Amniotic stem cell (primary cell): ENCODE results near the gene AOPEP.

ENCODE experiments used
- DNase-seq: peaks from one replicate; lab custom pipeline; 2025; lab: John Stamatoyannopoulos, UW

AOPEP gene

DNA sequence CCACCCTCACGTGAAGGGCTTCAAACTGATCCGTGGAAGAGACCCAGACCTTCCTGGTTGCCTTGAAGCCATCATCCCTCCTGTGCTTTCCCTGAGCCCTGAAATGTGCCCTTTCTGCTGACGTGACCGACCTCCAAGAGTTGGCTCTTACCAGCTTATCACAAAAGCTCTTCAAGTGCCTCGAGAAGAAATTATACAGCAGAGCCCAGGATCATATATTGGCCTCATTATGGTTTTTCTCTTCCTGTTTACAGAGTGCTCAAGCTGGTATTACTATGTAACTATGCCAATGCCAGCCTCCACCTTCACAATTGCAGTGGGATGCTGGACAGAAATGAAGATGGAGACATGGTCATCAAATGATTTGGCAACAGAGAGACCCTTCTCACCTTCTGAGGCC, 66.0 kb downstream of the AOPEP start:
- no peak for DNase-seq

DNA sequence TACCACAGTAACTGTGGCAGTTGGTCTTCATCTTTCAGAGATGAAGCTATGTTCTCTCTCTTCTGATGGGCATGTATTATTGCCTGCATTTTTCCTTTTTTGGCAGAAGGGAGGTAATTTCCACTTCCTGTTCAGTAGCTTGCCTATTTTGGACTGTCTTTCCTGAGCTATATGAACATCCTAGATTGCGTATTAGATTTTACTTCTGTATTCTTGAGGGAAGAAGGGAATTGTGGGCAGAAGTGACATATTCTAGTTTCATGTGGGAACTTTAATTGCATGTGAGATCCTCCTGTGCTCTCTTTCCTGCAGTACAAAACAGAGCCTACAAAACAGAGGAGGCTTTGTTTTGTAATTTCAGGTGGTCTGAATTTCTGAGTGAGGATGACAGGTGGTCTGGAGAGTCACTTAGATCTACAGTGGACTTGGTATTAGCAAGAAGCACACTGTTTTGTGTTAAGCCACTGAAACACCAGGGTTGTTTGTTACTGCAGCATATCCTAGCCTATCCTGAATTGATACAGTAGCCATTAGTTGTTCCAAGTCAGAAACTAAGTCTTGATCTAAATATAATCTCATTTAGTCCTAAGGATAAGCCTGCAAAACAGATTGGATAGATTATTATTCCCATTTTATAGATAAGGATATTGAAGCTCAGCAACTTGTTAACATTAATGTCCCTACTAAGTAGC, 68.1 kb downstream of the AOPEP start:
- DNase-seq = no peak

DNA sequence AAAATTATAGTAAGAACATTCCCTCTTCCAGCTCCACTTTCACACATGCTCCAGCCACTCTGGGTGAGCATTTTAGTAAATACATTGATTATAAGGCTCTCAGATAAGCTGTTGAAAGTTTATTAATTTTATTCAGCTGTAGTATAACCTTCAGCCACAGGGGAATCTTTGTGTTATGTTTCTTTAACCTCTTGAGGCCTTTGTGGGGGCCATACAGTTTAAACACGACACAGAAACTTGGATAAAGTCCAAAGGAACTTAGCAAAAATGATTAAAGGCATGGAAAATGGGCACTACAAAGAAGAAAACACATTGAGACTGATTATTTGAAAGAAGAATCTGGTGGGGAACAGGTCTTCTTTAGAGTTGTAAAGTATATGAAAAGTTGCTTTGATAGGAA, 70.2 kb downstream of the AOPEP start:
- no peak for DNase-seq

DNA sequence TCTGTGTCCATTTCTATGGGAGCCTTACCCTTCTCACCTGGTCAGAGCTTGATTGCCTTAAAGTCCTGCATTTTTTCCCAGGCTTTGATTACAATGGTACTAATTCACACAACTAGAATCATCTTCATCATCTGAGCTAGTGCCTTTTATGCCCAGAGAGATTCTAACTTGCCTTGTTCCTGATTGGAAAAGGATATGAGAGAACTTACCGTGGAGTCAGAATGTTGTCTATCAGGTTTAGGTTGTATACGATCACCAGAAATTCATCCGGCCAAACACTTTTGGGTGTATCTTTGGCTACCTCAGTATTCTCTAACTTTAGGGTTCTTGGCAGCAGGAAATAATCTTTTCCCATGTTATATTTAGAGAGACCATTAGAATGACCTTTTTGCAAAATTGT, 71.7 kb downstream of the AOPEP start:
- no peak for DNase-seq

DNA sequence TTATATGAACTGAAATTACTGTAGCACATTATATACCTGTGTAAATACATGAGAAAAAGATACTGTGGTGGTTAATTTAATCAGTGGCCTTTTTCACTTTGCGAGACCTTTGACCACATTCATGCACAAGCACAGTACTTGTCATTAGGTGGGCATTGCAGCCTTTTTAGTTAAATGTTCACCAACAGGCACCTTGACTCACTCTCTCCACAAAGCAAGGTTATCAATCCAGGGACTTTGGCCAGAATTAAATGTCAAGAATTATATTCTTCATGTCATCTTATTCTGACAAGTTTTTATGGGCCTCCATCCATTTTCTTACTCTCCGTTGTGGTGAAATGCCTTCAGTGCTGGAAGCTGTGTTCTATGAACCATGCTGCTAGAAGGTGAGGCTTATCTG, 72.2 kb downstream of the AOPEP start:
- DNase-seq = no peak

DNA sequence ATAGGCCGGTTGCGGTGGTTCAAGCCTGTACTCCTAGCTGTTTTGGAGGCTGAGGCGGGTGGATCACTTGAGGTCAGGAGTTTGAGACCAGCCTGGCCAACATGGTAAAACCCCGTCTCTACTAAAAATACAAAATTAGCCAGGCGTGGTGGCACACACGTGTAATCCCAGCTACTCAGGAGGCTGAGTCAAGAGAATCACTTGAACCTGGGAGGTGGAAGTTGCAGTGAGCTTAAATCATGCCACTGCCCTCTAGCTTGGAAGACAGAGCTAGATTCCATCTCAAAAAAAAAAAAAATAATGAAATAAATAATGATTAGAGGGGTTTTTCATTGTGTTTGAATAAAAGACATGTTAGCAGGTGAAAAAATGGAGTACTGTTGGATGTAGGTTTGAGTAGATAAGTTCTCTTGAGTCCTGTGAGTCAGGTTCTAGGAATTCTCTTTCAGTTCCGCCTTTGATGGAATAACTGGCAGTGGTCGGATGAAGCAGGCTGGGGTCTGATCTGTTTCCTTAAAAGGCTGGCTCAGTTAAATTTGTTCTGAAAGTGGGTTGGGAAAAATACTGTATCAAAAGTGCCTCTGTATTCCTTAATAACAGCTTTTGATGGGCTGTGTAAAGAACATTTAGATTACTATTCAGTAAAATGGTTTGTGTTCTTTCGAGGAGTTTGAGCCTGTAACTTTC, 73.2 kb downstream of the AOPEP start:
- no peak for DNase-seq

DNA sequence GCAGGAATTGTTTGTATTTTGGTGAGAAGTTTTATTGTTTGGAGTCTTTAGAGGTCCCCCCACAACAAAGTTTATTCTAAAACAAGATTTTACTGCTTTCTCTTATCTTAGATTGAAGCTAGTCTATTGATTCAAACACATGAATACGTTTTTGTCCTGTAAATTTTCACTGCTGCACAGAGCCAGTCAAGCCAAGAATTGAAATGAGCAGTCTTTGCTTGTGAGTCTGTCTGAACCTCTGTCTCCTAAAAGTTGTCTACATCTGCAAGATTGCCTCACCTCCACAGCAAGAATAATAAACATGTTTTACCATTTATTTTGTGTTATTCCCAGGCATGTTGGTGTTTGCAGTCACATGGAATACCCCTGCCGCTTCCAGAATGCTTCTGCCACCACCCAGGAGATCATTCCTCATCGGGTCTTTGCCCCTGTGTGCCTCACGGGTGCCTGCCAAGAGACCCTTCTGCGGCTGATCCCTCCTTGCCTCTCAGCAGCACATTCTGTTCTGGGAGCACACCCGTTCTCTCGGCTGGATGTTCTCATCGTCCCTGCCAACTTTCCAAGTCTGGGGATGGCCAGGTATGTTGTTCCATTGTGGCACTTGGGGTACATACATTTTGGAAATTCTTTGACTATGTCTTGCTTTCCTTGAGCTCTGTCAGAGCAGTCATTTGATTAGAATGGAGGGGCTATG, 74.1 kb downstream of the AOPEP start:
- DNase-seq = no peak

DNA sequence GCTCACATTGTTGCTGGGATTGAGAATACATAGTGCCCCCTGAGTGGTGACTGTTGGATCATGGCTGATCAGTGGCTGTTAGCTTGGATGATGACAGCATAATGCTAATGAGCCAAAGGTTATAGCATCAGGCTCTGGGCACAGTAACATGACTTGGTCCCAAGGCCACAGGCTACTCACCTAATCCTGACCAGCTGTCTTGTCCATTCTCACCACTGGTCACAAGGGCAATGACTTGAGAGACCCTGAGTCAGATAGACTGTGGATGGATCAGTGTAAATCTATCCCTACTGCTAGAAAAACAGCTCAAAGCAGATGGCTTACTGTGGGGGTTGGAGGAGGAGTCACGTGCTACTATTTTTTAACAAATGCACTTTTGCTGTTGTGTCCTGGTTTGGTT, 74.7 kb downstream of the AOPEP start:
- DNase-seq = no peak

DNA sequence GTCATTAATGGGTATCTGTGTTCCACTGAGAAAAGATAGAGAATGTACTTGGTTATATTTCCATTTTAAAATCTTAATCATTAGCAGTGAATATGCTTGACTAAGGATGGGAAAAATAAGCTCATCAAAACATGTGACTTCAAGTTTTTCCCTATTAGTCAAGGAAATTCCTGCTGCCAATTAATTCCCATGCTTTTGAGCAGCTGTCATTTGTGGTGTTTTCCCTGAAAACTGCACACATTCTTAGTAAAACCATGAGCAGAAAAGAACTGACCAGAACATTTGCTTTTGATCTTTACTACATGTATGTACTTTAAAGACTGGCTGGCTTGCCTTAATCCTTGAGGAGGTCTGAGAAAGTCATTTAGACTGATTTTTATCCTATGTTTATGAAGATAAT, 75.2 kb downstream of the AOPEP start:
- no peak for DNase-seq

DNA sequence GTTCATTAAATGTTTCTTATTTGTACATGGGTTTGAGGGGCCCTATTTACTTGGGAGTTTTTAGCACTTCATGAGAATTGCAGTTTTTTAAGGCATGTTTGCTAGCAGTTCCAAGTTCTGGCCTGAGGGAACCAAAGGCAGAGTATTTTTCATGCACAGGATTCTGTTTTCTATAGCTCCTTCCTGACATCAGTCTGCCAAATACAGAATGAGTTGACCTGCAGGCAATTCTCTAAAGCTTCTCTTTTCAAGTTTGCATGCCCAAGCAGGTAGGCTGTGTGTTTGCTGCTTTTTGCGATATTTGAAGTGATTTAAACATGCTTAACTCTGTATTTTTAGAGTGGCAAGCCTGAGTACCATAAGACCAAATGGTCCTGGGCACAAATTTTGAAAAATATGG, 75.8 kb downstream of the AOPEP start:
- no peak for DNase-seq

DNA sequence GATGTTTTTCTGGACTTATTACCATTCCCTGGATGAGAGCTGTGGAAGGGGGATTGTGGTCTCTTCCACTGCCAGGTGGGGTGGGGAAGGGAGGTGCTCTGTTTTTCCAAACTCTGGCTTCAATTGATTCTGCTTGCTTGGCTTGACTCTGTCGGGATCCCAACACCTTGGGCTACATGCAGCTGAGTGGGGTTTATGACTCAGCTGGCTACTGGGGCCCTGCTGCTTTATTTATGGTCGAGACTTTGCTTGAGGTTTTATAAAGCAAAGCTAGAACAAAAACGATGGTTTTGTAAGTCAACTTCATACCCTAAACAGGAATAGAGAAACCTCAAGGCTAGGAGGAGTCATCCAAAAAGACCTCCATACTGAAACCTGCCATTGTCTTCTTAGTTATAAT, 76.3 kb downstream of the AOPEP start:
- no peak for DNase-seq

DNA sequence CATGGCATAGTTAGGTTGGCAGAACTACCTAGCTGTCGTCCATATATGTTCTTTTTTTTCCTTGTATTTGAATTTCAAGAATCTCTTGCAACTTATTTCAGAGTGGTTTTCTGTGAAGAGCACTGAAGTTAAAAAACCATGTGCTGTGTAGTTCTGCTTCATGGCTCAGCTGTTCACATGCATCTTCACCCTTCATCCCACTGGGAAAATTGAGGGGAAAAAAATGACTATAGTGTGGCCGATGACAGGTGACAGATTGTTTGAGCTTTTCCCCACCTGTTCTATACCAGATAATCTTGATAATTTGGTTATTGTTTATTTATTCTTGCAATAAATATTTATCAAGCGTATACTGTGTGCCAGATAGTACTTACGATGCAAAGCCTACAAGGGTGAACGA, 77.8 kb downstream of the AOPEP start:
- DNase-seq = no peak

DNA sequence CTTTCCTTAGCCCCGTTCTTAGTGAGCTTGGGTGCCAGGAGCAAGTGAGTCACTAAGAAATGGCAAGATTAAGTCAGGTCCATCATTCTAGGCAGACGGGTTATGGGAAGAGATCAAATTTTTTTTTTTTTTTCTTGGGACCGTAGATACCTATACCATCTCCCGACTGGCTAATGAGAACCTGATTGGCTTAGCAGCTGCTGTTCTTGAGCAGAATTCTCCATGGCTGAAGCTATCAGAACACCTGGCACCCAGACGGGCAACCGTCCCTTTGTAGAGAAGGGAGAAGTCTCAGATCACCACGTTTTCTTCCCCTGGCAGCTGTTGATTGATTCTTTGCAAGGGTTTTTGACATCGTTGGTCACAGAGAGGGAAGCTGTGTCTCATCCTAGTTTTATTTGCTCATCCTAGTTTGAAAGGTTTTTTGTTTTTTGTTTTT, 78.6 kb downstream of the AOPEP start:
- no peak for DNase-seq

DNA sequence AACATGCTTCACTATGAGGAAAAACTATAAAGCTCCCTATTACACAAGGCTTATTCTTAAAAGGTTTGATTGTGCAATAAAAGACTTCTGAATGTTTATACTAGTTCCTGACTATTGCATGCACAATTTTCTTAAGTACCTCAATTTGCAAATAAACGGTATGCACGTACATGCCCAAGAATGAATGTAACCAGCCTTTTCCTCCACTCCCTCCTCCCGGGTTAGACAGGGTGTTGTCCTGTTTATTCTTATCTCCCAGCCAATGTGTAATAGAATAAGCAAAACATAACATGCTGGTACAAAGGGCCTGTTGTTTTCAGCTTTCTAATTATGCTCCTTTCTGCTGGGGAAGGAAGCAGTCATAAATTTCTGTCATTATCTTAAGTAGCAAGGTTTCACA, 79.1 kb downstream of the AOPEP start:
- no peak for DNase-seq

DNA sequence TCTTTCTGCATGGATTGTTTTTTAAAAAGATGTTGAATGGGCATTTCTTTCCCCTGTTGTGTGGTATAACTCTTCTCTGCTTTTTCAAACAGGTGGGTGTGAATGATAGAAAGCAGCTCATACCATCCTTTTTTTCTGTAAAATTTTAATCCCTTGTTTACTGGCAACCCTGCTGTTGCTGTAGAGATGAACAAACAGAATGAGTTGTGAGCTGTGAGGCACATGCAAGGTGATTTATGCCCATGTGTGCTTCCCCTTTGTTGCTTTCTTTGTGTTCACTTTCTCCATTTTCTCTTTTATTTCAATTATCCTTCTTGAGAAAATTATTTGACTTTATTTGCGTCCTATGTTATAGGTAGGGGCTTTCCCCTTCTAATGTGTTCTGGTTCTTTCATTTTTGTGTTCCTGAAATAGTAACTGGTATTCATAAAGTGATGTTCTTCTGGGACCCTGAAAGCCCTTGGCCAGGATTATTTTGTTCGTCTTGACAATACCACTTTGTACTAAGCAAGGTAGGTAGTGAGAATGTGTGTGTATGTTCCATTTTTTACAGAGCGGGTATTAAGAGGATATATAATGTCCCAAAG, 79.9 kb downstream of the AOPEP start:
- no peak for DNase-seq

DNA sequence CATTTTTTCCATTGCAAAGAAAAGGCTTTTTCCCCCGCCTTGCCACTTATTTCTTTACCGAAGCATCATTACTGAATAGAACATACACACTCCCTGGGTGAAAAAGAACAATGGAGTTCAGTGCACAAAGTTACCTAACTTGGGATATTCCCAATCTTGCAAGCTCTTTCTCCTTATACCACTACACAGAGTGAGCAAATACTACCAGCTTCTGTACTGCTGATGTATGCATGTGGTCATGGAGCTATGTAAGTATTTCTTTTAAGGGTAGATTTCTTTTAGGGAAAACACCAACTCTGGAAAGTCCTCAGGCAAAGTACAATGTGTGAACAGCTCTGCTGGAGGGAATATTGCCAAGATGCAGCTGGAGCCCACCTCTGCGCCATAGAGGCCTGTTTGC, 81.1 kb downstream of the AOPEP start:
- DNase-seq = no peak

DNA sequence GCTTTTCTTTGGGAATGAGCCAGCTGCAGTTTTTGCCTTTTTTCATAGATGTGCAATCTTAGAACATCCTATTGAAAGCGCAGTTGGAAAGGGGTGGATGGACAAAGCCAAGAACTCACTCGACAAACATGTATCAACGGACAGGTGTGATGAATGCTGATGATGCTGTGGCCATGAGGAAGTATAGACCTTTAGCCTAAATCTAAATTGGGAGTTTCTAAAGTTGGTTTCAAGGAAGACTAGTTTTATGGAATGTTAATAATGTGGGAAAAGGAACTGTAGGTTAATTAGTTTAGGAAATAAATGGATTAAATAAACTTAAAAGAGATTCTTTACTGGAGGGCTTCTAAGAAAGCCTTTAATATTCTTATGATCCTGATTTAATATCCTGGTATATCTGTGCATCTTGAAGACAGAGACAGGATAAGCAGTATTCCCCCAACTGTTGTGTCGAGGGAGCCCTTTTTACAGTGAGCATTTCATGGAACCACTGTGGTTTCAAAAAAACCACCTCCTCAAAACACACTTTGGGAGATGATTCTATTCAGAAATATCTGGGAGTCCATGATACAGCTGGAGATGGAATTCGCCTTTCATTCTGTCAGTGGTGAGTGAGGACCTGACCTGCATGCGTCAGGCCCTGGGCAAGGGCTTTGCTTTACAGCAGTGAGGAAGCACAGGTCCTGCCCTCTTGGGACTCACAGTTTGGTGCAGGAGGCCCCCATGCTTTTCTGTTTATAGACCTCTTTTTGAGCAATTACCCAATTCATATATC, 82.6 kb downstream of the AOPEP start:
- no peak for DNase-seq

DNA sequence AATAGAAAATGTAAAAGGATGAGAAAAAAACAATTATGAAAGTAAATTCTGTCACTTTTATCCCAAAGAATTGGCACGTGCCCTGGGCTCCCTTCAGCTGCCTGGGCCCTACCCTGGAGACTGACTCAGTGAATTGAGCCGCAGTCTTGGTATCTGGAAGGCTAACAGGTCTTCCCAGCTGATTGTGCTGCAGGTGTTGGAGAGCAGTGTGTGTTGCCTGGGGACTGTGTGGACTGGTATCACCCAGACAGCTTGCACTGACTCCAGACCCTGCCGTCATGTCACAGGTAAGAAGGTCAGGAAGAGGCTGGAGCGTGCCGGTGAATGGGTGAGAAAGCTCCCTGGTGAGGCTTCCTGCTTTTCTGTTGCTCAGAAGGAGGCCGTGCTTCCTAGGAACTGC, 83.3 kb downstream of the AOPEP start:
- no peak for DNase-seq

DNA sequence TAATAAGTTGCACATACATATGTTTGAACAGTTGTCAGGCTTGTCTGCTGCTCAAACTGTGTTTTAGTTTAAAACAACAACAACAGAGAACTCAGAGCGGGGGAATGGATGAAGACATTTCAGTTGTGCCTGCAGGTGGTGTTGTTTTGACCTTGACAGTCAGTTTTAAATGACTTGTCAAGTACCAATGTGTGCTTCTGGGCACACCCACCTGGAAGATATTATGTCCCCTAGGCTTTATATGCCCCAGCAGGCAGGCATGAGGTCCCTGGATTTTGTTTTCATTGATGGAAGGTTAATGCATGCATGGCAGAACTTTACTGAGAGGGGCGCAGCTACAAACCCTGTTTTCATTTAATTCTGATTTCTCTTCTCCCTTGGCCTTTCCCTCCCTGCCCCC, 84.6 kb downstream of the AOPEP start:
- DNase-seq = no peak

DNA sequence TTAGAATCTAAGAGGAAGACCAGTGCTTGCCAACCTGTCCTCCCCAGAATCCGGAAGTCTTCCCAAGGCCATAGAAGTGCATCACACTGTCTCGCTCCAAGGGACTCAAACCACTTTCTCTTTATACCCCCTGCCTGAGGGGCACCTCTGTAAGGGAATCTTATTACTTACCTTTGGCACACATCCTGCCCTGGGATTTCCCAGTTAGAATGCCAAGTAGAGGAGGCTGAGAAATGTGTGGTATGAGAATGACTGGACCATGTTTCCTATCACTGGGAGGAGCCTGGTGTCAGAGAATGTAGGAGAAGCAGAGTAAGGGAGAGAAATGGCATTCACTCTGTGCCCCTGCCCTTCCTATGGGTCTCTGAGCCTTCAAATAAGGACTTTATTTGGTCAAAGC, 85.8 kb downstream of the AOPEP start:
- peak; percentile 34 for DNase-seq

DNA sequence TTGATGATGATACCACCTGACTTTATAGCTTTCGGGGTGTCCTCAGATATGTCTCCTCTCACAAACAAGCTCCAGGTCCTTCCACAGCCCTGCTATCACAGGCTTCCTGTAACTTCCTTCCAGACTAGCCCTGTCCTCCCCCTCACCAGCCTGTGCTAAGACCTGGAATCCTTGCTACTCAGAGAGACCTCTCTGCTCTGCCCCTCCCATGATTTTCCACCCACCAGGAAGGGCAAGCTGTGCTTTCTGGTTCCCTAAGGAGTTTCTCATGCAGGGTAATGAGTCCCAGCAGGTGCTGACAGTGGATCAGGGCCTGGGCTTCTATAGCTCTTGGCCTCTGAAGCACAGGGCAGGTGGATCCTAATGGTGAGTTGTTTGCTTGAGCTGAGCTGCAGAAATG, 86.9 kb downstream of the AOPEP start:
- DNase-seq = no peak
